Measurements from ENCODE around the gene ZBTB21.

DNA sequence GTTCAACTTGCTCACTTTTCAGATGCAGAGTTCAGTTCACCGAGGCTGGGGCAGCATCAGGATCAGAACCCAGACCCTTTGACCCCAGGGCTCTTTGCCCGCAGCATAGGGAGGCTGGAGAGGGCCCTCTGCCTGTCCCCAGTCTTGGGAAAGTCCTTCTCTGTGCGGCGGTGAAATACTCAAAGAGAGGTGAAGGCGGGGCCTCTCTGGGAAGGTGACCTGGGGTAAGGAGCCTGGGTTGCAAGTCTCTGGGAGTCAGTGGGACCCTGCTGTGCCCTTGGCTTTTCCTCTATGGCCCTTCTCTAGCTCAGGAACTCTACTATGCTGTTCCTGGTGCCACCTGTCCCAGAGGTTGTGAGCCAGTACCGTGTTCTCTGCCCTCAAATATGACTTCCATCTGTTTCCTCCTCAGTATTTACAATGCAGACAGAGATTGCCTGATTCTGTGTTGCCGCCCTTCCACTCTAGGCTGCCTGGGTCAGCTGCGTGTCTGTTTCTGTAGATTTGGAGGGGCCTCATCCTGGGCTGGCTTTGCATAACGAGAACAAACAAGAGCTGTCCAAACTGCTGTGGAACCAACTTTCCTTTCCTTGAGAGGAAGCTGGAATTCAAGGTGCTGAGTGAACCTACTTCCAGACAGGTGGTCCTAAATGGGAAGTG, 18.7 kb upstream of the ZBTB21 start:
- TF ChIP-seq, protein P1, sequence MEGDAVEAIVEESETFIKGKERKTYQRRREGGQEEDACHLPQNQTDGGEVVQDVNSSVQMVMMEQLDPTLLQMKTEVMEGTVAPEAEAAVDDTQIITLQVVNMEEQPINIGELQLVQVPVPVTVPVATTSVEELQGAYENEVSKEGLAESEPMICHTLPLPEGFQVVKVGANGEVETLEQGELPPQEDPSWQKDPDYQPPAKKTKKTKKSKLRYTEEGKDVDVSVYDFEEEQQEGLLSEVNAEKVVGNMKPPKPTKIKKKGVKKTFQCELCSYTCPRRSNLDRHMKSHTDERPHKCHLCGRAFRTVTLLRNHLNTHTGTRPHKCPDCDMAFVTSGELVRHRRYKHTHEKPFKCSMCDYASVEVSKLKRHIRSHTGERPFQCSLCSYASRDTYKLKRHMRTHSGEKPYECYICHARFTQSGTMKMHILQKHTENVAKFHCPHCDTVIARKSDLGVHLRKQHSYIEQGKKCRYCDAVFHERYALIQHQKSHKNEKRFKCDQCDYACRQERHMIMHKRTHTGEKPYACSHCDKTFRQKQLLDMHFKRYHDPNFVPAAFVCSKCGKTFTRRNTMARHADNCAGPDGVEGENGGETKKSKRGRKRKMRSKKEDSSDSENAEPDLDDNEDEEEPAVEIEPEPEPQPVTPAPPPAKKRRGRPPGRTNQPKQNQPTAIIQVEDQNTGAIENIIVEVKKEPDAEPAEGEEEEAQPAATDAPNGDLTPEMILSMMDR (IDR thresholded peaks at IDR 0.05): no peak
- no peak for TF ChIP-seq POLR2A (IDR thresholded peaks at IDR 0.05)
